Measurements from ENCODE around the gene LAMC1.

The LAMC1 gene

GRCh38 chr1:183023146-183023600 lies at the start of gene LAMC1:
TSS of gene LAMC1 (plus strand) at chr1:183023420. CDS start at chr1:183023717, 297 bp downstream.
- peak; percentile 90 for DNase-seq

- DNase-seq, result no peak
Observed at GRCh38 chr1:182974506-182975191, 48.6 kb upstream of the LAMC1 start.

- no peak for DNase-seq
Observed at GRCh38 chr1:182977480-182977879, 45.7 kb upstream of the LAMC1 start.

GRCh38 chr1:182978151-182978853 lies 44.9 kb upstream of the LAMC1 start:
- DNase-seq, result no peak

- no peak for DNase-seq
Observed at GRCh38 chr1:182984138-182984537, 39.1 kb upstream of the LAMC1 start.

- DNase-seq, result no peak
Observed at GRCh38 chr1:182984621-182985020, 38.6 kb upstream of the LAMC1 start.

- no peak for DNase-seq
Observed at GRCh38 chr1:182985876-182986275, 37.3 kb upstream of the LAMC1 start.

GRCh38 chr1:182990413-182991144 lies 32.6 kb upstream of the LAMC1 start:
- DNase-seq, result no peak

- no peak for DNase-seq
Observed at GRCh38 chr1:182993746-182994145, 29.5 kb upstream of the LAMC1 start.

GRCh38 chr1:182995894-182996293 lies 27.3 kb upstream of the LAMC1 start:
- DNase-seq, result no peak

- no peak for DNase-seq
Observed at GRCh38 chr1:182996816-182997215, 26.4 kb upstream of the LAMC1 start.

- DNase-seq, result no peak
Observed at GRCh38 chr1:182998482-182998881, 24.7 kb upstream of the LAMC1 start.

- no peak for DNase-seq
Observed at GRCh38 chr1:183000167-183000962, 22.9 kb upstream of the LAMC1 start.

- DNase-seq, result no peak
Observed at GRCh38 chr1:183002267-183002666, 21.0 kb upstream of the LAMC1 start.

- DNase-seq, result no peak
Observed at GRCh38 chr1:183002797-183003196, 20.4 kb upstream of the LAMC1 start.

- DNase-seq, result no peak
Observed at GRCh38 chr1:183003203-183003602, 20.0 kb upstream of the LAMC1 start.

- no peak for DNase-seq
Observed at GRCh38 chr1:183004141-183004540, 19.1 kb upstream of the LAMC1 start.

- DNase-seq, result no peak
Observed at GRCh38 chr1:183011859-183012258, 11.4 kb upstream of the LAMC1 start.

GRCh38 chr1:183012301-183012994 lies 10.8 kb upstream of the LAMC1 start:
- DNase-seq, result no peak

GRCh38 chr1:183019139-183019740 lies 4.0 kb upstream of the LAMC1 start:
- DNase-seq, result peak; percentile 9

GRCh38 chr1:183019860-183020259 lies 3.4 kb upstream of the LAMC1 start:
- peak; percentile 17 for DNase-seq

All from DMS53 (cell line).